Stimulated activated CD4-positive, alpha-beta T cell treated with anti-CD3 and anti-CD28 coated beads, TNF-alpha, amount 100 ng/mL, for 4 hours (primary cell): ENCODE measurements around the gene DSCAM.

Experiments
- DNase-seq, 3 experiments: peaks; one replicate each; pipeline ENCODE4 v3.0.0-alpha.2; 2020; ENCODE audit warnings: low read depth in 3 of 3

Gene DSCAM

DNA sequence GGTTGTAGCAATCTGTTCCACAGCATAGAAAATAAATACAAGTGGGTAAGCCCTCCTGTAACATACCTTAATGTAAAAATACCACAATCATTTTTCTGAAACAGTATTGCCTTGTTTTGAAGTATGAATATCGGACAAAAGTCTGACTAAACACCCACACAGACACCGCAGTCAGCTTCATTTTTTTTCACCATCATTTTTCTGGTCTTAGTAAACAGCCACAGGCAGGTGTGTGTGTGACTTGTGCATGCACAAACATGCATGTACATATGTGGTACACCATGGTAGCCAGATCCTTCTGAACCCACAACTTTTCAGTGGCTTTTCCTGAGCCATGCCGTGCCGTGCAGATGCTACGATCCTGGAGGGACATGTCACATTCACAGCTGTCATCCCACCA is 718.1 kb downstream of the DSCAM start:
- DNase-seq, result no peak

DNA sequence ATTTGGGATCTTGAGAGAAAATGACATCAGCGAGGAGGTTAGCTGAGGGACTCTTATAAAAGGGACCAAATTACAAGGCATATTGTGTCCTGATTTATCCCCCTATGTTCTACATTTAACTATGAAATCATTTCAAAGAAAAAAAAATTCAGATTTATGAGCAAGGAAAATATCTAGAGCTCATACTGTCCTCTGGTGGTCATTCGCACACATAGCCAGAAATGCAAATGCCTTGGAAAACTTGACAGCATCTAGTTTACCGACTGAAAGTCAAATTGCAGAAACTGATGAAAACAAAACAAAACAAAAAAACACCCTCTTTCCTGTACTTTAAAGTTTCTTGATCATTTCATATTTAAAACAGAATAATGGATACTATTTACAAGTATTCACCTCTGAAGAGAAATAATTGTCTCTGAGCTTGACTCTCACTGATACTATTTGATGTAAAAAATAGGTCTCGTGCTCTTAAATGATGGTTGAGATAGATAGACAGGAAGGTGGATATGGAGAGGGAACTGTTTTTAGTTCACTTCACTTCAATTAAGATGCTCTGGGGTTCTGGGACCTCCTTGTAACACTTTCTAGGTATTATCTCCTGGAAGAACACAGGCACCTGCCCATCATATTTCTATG is 725.9 kb downstream of the DSCAM start:
- DNase-seq, result no peak

DNA sequence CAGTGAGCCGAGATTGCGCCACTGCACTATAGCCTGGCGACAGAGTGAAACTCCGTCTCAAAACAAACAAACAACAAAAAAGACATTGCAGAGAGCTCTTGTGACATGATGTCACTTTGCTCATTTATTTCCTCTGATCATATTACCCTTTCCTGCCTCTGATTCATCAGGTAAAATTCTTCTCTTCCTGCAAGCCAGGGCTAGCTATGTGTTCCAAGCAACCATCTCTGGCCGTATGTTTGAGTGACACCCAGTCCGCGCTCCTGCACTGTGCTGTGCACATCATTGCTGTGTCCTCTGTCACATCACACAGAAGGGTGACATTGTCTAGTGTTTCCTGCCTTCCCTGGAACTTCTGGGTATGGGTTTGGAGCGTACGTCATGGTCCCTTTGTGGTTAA is 728.4 kb downstream of the DSCAM start:
- no peak for DNase-seq

DNA sequence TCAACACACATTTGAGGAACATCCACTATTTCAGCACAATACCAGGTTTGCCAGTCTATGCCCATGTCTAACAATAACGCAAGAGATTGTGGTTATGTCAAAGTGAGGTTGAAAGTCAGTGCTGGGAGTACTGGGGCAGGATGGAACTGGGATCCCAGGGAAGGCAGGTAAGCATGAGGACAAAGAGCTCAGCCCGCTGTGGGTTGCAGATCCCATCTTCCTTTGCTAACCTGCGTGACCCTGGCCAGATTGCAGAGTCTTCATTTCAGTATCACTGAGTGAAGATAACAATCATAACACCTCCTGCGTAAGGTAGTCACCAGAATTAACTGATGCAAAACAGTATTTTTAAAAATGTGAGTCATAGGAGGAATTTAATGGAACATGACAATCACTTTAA is 729.7 kb downstream of the DSCAM start:
- DNase-seq, result no peak

DNA sequence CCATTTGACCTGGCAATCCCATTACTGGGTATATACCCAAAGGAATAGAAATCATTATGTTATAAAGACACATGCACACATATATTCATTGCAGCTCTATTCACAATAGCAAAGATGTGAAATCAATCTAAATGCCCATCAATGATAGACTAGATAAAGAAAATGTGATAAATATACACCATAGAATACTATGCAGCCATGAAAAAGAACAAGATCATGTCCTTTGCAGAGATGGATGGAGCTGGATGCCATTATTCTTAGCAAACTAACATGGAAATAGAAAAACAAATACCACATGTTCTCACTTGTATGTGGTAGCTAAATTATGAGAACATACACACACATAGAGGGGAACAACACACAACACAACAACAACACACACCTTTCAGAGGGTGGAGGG is 731.2 kb downstream of the DSCAM start:
- DNase-seq, result no peak

DNA sequence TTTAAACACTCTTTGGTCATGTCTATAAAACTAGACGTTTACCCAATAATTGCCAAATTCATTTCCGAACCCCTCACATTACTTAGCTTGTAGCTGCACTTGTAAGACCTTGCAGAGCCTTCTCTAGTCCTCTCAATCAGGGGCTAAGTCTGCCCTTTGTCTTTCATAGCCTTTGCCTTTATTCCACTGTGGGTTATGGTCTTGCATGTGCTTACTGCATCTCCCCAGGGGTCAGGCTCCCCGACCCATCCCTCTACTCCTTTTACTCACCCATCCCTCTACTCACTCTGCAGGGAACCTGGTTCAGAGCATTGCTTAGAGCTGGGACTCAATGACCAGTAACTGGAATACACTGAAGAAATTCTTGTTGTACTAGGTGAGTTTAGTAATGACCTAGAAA is 744.3 kb downstream of the DSCAM start:
- no peak for DNase-seq

DNA sequence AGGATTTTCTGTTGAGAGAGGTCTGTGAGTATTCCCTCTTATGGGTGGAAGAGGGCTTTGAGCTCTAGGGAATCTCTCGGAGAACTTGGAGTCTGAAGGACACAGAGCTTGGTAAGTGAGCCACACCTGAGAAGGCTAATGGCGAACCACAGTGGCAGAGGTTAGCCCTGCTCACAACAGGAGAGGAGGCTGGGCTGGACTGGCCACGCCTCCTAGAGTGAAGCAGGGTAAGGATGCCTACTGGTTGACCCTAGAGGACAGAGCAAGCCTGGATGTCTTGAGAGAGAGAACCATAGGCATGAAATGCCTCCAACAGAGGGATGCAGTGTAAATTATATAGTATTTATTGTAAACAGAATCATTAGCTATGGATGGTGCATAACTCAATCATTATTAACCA is 747.1 kb downstream of the DSCAM start:
- no peak for DNase-seq

DNA sequence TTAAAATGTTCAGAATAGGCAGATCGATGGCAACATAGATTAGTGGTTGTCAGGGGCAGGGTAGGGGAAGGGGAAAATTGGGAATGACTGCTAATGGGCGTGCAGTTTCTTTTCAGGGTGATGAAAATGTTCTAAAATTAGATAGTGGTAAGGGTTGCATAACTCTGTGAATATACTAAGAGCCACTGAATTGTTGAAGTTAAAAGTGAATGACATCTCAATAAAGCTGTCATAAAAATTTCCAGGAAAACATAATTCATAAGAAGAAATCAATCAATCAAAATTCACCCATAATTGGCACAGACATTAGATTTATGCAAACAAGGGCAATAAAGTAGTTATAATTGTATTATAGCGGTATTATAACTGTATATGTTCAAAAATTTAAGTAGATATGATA is 751.5 kb downstream of the DSCAM start:
- DNase-seq, result no peak

DNA sequence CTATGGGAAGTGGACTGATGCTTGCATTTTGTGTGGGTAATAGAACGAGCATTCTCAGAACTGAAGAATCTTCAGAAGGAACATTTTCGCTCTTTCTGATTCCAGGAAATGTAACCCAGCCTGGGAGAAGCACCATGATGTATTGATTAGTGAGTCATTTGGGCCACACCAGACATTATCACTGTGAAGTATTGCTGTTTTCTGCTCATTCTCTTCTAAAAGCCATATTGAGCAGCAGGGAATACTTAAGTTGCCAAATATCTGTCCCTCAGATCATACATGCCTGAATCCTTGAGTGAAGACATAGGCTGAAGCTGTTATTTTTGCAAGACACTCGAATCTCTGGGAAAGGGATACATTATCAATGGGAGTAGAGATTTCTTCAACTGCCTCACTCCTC is 766.6 kb downstream of the DSCAM start:
- DNase-seq, result no peak

DNA sequence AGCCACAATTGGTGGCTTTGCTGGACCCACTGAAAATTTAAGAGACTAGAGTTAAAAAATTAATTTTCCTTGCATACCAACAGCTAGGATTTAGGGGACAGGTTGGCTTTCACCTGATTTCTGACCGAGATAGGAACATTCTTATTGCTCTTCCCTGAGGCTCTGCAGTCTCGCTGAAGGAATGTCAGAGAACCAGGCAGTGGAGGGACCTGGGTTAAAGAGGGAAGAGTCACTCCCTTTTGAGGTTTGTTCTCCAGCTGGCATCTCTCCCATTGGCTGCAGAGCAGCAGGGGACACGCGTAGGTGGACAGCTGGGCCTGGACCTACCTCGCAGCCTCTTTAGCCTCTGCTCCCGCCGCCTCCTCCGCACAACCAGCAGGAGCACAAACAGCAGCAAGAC is 772.2 kb downstream of the DSCAM start:
- DNase-seq, result no peak

DNA sequence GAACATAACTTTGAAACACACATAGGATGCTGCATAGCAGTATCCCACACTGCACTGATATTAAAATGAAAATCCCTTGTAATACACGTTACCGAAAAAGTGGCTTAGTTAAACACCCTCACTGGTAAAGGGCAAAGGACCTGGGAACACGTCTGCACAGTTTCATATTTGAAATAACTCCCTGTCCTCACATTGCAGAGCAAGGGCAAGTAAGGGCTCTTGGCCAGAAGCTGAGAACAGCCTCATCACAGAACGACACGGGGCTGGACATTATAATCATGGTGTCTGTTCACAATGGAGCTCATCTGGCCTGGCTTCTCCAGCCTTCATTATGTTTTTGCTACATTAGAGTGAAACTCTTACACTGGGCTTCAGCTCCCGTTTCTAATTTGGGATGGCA is 772.8 kb downstream of the DSCAM start:
- DNase-seq, result no peak

DNA sequence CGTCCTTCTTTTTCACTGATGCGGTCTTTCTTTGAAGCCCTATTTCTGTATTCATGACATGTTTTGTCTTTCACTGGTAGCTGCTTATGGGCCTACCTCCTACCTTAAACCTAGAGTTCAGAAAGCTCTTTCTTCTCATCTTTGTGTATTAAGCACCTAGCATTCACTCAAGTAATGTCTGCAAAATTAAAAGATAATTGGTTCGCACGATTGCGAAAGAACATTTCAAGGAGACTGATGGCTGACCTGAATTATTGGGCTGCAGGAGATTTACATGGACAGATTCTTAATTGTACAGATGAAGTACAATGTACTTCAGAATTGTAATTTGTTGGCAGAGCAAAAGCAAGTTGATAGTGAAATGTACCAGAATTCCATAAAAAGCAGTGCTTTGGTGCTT is 773.3 kb downstream of the DSCAM start:
- no peak for DNase-seq

DNA sequence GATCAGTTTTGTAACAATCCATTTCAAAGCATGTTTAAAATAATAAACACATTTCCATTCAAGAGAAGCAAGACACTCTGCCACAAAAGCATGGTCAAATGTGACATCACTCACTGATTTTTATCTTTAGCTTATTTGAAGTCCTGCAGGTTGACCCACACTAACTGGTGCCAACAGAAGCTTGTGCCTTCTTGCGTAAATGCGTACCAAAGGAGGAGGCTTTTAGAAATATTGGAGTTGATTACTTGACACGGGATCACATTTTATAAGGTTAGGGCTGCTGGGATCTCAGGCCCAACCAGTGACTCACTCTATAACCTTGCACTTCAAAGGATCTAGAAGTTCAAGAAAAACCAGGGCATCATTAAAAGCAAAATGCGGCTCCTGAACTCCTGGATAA is 776.1 kb downstream of the DSCAM start:
- no peak for DNase-seq

DNA sequence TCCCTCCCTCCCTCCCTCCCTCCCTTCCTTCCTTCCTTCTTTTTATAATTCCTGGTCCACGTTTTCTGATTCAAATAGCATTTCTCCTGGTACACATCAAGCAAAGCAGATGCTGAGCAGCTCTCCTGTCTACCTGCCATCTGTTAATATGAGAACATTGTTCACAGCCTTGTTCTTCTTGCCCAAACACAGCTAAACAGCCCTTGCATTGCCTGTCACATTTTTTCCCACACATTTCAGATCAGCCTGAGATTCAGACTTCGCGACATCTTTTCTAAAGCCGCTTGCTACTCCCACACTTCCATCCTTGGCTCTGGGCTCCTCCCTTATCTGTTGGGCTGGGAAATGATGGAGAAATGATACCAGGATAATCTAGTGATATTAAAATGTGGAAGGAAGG is 779.2 kb downstream of the DSCAM start:
- DNase-seq, result no peak

DNA sequence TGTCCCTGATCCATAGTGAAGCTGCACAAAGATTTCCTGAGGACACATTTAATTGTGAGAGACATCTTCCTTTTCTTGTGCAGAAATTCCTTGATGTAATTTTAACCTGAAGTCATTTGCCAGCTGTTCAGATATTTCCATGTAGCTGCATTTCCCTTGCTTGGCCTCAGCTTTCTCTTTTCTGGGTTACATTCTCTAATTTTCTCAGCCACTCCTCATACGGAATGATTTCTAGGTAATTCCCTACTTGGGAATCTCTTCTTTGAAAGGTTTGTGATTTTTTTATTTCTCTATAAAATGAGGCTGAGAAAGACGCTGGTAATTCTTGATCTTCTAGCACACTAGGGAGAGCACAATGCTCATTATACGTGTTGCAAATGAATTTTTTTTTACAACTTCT is 780.7 kb downstream of the DSCAM start:
- DNase-seq, result no peak

DNA sequence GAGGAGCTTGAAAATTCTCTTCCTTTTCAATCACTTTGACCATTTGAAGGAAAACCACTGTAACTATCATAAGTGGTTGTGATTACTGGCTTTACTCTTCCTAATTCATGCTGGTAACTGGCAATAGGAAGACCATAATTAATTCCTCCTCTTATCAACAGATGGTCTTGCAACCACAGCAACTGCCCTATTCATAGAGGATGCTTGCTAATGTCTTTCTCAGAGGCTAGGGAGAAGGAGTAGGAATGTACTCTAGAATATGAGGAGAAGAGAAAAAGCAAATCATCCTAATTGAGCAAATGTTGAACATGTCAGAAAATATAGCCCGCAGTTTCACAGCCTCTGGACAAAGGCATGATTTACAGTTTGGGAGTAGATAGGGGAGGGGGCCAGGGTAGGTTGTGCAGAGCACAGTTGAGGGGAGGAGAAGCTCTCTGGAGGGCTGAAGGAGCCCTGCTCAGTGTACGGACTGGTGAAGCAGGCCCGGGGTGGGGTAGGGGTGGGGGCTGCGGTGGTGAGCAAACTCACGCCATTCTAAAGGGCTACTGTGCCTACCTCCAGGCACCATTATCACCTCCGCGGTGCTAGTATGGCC is 786.8 kb downstream of the DSCAM start:
- DNase-seq, result no peak

DNA sequence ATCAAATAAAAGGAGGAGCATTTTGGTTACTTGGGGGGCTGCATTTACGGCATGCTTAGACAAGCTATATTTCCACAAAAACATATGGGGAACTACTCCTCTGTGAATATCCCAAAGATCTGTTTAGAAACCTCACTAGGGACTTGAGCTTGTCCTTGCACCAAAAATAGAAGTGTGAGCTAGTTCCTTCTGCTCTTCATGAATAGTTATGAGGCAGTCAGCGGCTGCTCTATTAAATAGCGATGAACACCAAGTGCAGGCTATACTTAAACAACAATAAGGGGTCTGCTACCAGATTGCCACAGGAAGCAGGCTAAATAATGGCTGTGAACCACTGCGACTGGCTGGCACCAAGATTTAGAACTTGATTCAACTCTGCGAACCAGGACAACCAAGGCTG is 789.6 kb downstream of the DSCAM start:
- no peak for DNase-seq

DNA sequence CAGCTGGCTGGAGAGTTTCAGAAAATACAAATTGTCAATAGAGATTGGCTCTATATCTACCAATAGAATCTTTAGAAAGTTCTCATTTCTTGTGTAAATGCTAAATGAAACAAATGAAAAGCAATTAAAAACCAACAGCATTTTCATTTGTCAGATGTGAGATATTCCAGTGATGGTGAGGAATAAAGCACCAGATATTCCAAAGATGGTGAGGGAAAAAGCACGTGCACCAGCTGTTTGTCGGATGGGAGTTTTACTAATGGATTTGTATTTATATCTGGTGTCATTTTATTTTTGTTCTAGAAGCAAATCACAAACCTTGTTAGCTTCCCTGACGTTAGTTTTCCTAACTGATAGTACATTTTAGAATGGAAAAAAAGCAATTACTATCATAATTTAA is 790.9 kb downstream of the DSCAM start:
- no peak for DNase-seq

DNA sequence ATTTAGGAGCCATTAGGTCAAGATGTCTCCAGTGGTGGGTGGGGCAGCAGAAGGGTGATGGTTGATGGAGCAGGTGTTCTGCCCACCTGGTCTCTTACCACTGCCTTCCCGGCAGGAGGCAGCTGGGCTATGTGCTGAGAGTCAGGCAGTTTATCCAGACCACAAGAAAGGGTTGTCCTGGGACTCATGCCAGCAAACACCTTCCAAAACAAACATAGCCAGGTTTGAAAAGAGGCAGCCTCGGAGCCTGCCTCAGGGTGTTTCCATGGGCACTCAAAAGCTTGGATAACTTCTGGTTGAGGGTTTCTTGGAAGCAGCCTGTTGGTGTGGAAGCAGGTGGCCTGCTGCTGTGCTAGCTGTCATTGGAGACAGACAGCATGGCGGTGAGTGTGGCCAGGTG is 792.6 kb downstream of the DSCAM start:
- DNase-seq, result no peak

DNA sequence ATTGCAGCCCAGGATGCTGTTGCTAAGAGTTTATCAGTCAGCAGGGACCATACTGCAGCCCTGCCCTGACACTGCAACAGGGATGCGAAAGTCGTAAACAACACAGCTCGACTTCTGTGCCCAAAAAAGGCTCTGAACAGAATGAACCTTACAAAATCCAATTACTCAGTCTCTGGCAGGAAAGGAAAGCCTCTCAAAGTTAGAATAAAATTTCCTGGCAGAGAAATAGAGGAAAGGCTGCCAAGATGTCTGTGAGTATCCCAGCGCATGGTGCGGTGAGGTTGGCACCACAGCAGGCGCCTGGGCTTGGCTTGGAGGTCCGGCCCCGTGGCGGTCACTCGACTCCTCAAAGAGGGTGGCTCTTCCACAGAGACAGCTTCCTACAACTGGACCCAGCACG is 794.0 kb downstream of the DSCAM start:
- no peak for DNase-seq

DNA sequence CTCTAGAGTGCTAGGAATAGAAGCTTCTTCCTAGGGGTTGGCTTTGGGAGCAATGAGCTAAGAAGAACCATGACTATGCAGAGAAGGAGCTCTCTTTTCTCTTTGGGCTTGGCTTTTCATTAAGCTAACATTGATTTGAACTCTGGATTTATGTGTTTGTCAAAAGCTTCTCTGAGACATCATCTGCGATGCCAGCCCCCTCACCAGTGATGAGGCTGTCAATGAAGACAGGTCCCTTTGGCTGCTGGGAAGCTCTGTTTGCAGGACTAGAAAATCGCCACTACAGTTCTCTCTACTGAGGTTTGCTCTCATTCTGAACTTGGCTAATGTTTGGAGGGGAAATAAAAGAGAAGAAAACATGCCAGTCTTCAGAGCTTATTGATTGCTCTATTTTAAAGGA is 794.7 kb downstream of the DSCAM start:
- DNase-seq, result no peak

DNA sequence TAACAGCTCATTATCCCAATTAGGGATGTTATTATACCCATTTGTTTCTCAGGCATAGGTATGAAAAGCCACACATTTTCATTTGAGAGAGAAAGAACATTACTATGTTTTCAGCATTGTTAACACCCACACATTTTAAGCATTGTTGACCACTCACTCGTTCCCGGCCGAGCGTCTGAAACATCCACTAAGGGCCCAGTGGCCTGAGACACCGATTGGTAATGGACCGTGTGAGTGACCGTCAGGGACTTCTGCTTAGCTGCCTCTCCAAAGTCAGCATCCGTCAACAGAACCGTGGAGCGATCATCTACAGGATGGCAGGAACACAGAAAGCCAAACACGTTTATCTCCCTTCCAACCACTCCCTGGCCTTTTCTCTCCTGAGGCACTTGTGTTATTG is 795.2 kb downstream of the DSCAM start:
- no peak for DNase-seq

DNA sequence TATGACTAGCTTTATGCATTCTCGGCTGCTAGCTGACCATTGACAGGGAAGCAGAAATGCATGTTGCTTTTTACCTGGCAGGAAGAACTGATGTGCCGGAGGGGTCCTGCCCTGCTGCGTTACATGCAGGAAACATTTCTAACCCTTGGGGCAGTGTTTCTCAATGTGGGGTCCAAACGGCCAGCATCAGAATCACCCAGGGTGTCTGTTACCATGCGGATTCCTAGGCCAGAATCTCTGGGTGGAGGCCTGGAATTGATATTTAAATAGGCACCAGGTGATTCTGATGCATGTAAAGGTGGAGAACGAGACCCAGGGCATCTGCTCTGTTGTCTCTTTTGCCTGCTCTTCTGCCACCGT is 797.0 kb downstream of the DSCAM start:
- no peak for DNase-seq
